Measurements from ENCODE around the gene DNAJC11.
"Not testable (repeated sequence)": the region's sequence is repeated elsewhere in the genome, so short reads cannot be mapped to it uniquely, and the experiment has no call there.

Gene DNAJC11

DNA sequence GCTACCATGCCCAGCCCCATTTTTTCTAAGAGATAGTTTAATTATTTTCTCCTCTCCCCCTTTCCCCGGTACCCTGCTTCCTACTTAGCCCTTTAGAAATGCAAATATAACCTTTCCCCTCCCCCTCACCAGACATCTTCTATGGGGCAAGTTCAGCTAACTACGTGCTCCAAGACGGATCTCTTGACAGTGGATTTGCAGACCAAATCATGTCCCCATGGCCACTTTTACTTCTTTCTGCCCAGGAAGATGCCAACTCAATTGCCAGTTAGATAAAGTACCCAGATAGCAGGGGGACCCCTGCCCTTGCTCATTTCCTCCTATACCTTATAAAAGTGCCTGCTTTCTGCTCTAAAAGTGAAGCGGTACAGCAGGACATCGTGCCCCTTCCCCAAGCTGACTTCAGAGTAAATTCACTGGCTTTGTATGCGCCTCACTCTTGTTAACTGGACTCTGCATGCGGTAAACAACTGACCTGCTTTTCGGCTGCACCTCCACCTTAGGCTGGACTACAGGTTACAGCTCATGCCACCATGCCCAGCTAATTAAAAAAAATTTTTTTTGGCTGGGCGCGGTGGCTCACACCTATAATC lies 7.4 kb downstream of the DNAJC11 start:
- DNase-seq (ENCODE audit: low spot score), result no peak

DNA sequence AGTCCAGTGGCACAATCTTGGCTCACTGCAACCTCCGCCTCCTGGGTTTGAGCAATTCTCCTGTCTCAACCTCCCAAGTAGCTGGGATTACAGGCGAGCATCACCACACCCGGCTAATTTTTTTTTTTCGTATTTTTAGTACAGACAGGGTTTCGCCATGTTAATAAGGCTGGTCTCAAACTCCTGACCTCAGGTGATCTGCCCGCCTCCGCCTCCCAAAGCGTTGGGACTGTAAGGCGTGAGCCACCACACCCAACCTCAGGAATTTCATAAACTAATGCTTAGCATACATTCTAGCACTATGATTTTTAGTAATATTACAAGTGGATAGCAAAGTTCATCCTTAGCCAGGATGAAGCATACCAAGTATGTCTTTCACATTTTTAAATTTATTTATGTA lies 8.7 kb downstream of the DNAJC11 start:
- DNase-seq (ENCODE audit: low spot score), result no peak

DNA sequence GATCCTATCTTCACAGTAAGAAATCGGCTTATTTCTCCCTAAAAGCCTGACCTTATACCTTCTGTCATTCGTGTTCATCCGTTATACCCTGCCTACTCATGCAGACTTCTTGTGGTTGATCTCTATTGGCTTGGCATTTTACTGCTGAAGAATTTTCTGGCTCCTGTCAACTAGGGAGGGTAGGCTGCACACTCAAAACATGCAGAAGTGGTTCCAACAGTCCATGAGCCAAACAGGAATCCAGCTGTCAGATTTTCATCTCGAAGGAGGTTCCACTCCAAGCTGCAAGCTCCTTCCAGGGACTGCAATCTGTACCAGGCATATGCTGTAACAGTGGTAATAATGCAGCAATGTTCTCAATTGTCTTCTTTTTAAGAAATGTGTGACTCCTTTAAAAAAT lies 10.1 kb downstream of the DNAJC11 start:
- no peak for DNase-seq (ENCODE audit: low spot score)

DNA sequence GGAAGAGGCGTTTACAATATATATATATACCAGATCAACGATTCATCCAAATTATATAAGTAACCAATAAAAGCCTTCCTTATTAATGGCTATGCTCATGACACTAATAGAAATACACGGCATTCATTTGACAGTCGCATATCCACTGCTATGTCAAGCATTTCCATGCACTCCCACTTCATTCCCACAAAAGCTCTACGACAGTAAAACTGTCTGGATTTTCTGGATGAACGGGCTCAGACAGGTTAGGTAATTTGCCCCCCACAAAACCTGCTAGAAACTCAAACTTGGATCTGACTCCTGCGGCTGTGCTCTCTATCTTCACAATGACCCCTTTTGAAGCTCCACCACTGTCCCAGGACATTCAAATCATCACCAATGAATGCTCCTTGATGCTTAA lies 11.4 kb downstream of the DNAJC11 start:
- no peak for DNase-seq (ENCODE audit: low spot score)

DNA sequence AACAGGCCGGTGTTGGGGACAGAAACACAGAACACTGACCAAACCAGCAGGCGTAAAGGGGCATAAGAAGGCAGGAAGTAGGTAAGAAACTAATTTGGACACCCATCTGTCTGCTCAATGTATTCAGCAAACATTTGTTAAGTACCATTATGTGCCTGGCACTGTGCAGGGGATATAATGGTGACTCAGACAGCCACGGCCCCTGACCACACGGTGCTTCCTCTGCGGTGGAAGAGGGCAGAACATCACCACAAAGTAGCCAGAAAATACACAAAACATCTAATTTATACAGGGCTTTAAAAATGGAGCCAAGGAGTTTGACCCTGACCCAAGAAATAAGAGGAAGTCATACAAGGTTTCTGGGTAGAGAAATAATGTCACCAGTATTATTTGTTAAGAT lies 12.9 kb downstream of the DNAJC11 start:
- no peak for DNase-seq (ENCODE audit: low spot score)

DNA sequence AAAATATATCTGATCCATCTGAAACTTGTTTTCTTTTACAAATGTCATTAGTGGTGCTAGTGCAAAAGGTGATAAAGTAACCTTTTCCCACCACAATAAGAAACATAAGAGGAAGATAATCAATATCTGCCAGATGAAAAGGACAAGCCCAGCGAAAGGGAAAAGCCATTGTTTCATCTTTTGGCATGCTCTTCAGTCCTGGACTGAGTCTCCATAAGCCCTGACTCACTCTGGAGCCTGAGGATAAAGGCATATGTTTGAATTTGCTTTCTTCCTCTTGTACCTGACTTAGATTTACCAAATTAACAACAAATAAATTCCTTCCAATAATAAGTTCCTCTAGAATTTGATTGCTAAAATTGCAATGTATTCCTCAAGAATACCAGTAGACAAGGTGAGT lies 13.6 kb downstream of the DNAJC11 start:
- DNase-seq (ENCODE audit: low spot score), result no peak

DNA sequence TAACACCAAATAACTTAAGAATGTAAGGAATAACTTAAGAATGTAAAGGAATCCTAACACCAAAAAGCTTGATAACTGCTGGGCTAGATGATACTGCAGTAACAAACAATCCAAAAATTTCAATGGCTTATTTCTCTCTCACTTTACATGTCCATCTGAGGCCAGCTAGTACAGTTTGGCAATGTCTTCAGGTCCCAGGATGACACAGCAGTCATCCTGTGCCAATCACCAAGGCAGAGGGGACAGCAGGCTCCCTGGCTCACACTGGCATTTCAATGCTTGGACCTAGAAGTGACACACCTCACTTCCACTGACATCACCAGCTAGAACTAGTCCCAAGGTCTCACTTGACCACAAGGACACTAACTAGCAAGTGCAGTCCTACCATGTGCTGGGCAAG lies 15.3 kb downstream of the DNAJC11 start:
- DNase-seq (ENCODE audit: low spot score), result peak; percentile 41

DNA sequence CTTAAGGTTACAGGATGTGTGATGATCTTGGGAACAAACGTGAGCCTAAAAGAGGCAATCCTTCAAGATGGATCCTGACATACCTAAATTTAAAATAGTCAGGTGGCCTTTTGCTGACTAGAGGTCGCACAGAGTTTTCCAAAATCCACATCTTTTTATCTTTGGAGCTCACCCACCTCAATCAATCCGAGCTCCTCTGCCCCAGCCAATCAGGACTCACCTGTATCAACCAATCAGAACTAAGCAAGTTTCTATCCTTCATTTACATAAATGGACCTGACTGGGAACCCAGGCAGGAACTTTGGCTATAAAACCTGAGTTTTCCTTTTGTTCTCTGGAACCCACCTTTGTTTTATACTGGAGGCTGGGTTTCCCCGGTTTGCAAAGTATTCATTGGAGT lies 16.2 kb downstream of the DNAJC11 start:
- DNase-seq (ENCODE audit: low spot score), result no peak

DNA sequence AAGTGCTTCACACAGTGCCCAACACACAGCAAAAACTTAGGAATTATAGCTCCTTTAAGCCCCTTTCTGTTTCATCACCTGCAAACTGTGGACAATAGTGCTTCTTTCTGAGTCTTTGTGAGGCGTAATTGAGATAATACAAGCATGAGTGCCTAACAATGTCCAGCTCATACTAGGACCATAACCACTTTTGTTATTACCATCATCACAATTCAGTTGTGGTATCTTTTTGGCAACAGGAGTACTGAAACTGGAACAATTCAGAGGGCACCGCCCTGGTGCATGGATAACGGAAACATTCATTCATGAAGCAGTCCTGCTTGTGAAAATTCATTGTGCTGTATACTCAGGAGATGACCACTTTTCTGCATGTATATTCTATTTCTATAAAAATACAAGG lies 18.2 kb downstream of the DNAJC11 start:
- DNase-seq (ENCODE audit: low spot score), result no peak

DNA sequence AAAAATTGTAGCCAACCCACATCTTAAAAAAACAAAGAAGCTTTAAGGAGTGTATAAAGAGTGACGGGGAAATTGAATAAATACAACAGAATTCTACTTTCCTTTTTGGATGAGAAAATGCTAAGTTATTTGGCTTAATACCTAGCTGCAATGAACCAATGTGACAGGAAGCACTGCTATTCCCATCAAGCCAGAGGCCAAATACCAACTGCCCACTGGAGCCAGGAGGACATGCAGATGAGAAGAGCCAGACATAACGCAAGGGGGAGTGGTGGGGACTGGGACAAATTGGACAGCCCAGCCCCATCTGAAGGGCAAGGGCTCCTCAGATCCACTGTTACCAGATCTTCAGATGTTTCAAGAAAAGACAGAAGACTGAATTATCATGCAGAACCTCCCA lies 25.7 kb downstream of the DNAJC11 start:
- no peak for DNase-seq (ENCODE audit: low spot score)

DNA sequence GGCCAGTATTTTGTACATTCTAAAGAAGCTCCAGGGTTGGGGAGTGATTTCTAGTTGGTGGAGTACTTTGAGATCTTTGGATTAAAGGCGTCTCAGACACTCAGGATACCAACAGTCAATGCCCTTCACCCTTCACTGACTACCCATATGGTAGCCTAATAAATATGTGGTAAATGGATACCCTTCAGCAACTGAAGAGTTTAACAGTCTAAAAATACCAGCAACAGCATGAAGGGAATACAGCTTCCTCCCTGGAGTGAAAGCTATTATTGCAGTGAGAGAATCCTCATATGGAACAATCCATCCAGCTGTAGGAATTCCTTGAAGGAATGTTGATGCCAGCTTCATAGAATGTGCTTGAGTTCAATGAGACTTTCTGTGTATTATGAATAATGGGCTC lies 26.8 kb downstream of the DNAJC11 start:
- no peak for DNase-seq (ENCODE audit: low spot score)

DNA sequence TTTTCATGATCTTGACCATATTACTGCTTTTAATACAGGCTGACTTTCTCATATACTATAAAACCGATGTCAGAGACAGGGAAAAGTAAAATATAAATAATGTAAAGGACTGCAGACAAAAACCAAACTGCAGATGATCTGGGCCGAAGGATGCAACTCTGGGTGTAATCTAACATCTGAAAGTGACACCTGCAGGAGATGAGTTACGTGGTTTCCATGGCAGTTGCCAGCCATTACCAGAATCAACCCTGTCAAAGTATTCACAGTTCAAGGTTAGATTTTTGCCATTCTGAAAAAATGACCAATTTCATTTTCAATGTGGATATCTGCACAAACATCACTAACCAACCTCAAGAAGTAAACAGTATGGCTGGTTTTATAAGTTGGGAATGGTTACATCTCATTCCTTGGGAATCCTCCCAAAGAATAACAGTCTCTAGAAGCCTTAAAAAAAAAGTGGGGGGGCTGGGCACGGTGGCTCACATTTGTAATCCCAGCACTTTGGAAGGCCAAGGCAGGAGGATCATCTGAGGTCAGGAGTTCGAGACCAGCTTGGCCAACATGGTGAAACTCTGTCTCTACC lies 27.7 kb downstream of the DNAJC11 start:
- no peak for DNase-seq (ENCODE audit: low spot score)

DNA sequence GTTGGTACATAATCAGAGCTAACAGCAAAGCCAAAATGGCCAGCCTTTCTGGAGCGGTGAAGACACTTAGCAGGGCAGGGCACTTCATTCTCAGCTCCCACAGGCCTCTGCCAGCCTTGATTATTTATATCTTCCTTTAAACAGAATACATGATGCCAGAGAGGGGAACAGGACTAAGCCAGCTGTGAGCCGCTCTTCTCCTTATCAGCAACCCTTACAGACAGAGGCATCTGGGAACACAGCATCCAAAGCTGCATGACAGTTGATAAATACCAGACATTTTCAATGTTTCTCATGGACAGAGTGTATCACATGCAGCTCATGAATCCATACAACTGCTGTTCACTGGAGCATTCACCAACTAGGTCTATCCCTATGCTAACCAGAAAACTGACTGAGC lies 29.1 kb downstream of the DNAJC11 start:
- DNase-seq (ENCODE audit: low spot score), result no peak

DNA sequence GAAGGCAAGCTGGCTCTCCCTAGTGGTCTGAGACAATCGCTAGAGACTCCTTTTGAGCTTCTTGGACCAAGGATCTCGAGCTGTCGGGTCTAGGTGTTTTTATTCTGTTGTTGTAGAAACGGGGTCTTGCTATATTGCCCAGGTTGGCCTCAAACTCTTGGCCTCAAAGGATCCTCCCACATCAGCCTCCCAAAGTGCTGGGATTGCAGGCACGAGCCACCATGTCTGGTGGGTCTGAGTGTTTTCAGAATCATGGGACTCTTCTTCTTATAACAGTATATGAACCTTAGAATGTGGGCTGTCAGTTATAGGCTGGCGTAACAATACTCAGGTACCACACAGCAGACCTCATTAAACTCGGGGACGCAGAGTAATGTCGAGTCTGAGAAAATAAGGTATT lies 33.1 kb downstream of the DNAJC11 start:
- no peak for DNase-seq (ENCODE audit: low spot score)

DNA sequence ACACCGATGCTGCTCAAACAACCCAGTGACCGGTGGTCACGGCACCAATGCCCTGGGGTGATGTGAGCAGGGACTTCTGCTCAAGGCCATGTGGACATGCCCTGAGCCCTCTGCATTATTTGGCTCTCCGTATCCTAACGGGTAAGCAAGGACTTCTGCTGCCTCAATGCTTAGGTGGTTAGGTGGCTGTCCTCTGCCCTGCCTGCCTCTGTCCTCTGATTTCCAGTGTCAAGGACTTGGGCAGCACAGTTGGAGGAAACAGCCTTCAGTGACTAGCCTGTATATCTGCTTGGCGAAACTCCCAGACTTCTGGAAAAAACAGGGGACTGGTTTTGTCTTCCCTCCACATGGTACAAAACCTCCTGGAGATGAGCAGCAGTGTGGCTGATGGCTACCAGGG lies 34.5 kb downstream of the DNAJC11 start:
- no peak for DNase-seq (ENCODE audit: low spot score)

DNA sequence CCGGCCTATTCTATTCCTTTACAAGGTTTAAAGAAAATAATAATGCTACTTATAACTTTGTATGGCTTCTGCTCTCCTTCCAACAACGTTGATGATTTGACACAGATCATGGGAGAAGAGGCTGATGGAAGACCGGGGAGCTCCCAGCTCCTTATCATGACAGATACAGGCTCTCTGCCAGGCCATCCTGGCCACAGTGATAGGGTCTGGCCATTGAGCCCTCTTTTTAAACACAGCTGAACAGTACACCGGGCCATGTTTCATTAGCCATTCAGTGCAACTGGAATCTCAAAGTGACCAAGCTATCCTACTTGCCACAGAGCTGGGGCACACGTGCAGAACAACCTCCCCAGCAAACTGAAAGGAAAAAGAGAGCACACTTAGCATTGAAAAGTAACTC lies 34.9 kb downstream of the DNAJC11 start:
- no peak for DNase-seq (ENCODE audit: low spot score)

DNA sequence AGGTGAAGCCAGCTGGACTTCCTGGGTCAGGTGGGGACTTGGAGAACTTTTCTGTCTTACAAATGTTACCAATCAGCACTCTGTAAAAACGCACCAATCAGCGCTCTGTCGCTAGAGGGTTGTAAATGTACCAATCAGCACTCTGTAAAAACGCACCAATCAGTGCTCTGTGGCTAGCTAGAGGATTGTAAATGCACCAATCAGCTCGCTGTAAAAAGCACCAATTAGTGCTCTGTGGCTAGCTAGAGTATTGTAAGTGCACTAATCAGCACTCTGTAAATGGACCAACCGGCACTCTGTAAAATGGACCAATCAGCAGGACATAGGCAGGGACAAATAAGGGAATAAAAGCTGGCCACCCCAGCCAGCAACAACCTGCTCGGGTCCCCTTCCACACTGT lies 39.1 kb downstream of the DNAJC11 start:
- not testable (repeated sequence) for DNase-seq (ENCODE audit: low spot score)

DNA sequence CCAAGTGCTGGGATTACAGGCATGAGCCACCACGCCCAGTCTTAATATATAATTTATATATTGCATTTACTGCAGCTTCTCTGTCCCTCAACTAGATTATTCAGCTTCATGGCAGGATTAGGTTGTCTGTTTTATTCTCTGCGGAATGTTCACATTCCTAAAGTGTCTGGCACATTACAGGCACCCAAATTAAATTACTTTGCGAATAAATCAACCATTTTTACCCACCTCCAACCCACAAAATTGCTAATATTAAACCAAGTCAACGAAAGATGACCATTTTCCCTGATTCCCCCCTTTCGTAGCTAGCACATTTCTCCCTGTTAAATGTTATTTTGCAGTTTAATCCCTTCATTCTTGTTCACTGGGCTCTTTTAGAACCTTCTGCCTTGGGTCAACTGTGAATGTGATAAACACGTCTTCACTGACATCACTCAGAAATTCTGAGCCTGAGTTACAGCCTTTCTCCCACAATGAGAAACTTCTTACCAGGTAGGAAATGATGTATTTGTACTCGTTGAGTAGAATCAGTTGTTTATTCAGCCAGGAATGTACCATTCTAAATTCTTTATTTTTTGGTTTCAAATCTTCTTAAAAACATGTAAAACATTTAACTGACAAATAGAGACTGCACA lies 41.1 kb downstream of the DNAJC11 start:
- DNase-seq (ENCODE audit: low spot score), result no peak

DNA sequence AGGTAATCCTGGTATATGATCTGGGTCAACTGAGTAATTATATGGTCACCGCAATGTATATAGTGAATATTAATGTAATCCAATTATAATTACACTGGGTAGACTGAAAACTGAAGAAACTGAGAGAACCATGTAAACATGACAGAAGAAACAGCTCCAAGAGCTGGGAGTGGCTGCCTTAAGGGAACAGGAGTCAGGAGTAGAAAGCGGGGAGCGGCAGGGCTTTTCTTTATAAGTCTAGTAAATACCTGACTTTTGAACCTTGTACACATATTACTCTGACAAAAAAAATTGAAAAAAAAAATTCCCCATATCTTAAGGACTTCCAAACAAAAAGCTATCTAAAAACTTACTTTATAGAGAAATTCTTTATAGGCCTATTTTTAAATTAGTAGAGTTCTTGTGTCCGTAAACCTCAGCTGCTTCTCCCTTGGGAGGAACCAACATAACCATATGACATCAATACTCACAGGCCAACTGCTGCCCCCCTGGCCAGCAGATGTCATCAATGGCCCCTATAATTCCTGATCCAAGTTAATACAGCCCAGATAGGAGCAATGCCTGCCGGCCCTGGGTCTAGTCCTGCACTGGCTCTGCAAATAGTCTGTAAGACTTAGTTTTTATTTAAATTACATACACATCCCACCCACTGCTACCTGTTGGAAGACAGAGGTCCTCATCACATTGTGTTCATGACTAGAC lies 43.1 kb downstream of the DNAJC11 start:
- DNase-seq (ENCODE audit: low spot score), result no peak

DNA sequence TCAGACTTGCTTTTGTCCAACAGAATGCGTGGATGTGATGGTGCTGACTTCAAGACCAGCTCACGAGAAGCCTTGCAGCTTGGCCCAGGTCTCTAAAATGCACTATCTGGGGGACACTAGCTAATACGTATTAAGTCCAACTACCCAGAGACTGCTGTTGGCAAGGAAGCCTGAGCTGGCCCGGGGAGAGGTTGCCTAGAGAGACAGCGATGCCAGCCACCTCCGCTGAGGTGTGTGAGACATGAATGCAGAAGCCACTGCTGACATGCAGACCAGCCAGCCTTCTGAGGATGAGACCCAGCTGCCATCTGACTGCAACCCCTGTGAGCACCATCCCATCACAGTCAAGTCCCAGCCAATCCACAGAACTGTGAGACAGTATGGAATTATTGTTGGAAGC lies 44.5 kb downstream of the DNAJC11 start:
- DNase-seq (ENCODE audit: low spot score), result no peak

DNA sequence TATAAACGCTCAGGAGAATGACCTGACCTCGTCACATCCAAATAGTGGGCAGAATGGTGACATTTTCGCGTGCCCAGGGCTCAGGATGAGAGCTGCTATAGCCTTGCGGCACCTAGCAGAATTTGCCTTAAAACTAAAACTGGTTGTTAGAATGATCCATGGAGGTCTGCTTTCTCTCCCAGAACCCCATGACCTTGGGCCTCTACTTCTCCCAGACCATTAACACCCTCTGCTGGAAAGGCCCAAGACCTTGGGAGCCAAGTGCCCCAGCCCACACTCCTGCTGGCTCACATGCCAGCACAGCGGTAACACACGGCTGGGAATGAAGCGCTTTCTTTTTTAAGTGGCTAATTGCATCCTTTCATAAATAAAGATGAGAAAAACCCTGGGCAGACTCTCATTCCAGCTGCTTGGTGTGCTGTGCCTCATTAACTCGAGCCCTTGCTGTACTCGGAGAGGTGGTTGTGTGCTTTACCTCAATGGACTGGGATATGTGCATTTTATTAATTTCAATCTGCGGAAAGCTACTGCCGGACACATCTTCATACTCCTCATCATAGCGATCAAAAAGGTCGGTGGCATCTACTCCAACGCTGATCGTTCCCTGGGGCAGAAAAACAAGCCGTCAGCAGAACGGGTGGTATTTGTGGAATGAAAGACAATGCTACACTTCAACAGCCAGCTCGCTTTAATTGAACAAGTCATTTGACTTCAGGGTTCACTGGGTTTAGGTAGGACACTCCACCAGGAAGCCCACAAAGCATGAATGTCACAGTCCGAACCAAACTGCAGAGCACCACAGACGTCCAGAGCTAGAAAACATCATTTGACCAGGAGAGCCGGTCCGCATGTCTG lies 48.0 kb downstream of the DNAJC11 start:
- DNase-seq (ENCODE audit: low spot score), result no peak

DNA sequence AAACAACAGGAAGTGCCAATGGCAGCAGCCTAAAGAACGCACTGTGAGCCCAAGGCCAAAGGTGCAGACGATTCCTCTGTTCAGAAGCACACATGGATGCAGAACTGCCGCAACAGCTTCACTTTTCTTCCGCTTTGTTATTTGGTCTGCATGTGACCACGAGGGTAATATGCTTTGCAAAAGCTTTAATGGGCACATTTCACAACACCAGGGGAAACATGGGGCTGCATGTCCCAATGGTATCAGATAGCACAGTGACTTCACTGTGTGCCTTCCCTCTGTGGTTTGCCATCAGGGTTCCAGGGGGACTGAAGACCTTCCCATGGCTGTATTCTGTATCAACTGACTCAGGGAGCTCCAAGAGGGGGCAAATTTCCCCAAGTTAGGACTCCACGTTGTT lies 48.6 kb downstream of the DNAJC11 start:
- DNase-seq (ENCODE audit: low spot score), result no peak

DNA sequence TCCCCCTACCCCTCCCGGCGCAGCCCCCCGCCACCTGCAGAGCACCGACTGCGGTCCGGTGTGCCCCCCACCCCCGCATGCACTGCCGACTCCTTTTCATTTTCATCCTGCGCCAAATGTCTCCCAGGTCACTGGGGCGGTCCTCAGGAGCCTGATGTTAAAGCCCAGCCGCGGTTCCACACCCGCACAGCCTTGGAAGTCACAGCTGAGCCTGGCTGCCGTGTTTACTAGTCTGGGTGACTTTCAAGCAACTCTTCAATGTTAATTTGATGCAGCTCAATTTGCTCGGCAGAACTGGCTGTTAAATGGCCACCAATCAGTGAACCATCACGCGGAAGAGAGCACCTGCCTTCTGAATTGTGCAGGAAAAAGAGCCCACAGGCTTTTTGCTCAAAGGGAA lies 49.7 kb downstream of the DNAJC11 start:
- no peak for DNase-seq (ENCODE audit: low spot score)

Data from AG08396 (cell line).